Smooth muscle cell (in vitro differentiated cells): ENCODE results near the gene CHIC2. TPM values are rescaled to one million over a fixed set of nuclear protein-coding genes. Genes with fewer than 3 reads are reported as not detected.

Source experiments
- DNase-seq: peaks from one replicate; lab custom pipeline; 2025; ENCODE audit not compliant: unreplicated experiment; lab: John Stamatoyannopoulos, UW
- H2AFZ ChIP-seq: fragments of 200-600 bp; sonication (generic); 2 replicates; pipeline ENCODE4 v1.6.0; 2016; ENCODE audit warnings: antibody characterized with exemption, low read depth, mild to moderate bottlenecking
- H3F3A ChIP-seq: fragments of 200-600 bp; sonication (generic); 2 replicates; pipeline ENCODE4 v1.6.0; 2017; ENCODE audit warnings: antibody characterized with exemption, low read depth
- H3K27ac ChIP-seq: fragments of 200-600 bp; sonication (generic); 2 replicates; pipeline ENCODE4 v1.5.1; 2016; ENCODE audit warnings: low read depth, mild to moderate bottlenecking
- H3K27me3 ChIP-seq: fragments of 200-600 bp; sonication (generic); 2 replicates; pipeline ENCODE4 v1.6.1; 2016; ENCODE audit warnings: low read depth, mild to moderate bottlenecking
- H3K36me3 ChIP-seq: fragments of 200-600 bp; sonication (generic); 2 replicates; pipeline ENCODE4 v1.5.1; 2016; ENCODE audit warnings: low read depth
- H3K4me1 ChIP-seq: fragments of 200-600 bp; sonication (generic); 2 replicates; pipeline ENCODE4 v1.5.1; 2016; ENCODE audit warnings: low read depth
- H3K4me2 ChIP-seq: fragments of 200-600 bp; sonication (generic); 2 replicates; pipeline ENCODE4 v1.6.0; 2016; ENCODE audit warnings: mild to moderate bottlenecking
- H3K4me3 ChIP-seq: fragments of 200-600 bp; sonication (generic); 2 replicates; pipeline ENCODE4 v1.5.1; 2016; ENCODE audit warnings: mild to moderate bottlenecking
- H3K79me2 ChIP-seq: fragments of 200-600 bp; sonication (generic); 2 replicates; pipeline ENCODE4 v1.6.0; 2016; ENCODE audit warnings: low read depth, mild to moderate bottlenecking
- H3K9ac ChIP-seq: fragments of 200-600 bp; sonication (generic); 2 replicates; pipeline ENCODE4 v1.6.0; 2016; ENCODE audit warnings: low read depth
- H3K9me3 ChIP-seq: fragments of 200-600 bp; sonication (generic); replicated peaks from 2 replicates; pipeline ENCODE4 v1.5.1; 2016; ENCODE audit warnings: low read depth
- H4K20me1 ChIP-seq: fragments of 200-600 bp; sonication (generic); 2 replicates; pipeline ENCODE4 v1.6.0; 2016; ENCODE audit warnings: low read depth
- WGBS: methylation state at CpG from one replicate; pipeline ENCODE4 v1.1.7; 2016; ENCODE audit warnings: low lambda C conversion rate; 5-methylcytosine and 5-hydroxymethylcytosine counted together
- polyA plus RNA-seq: library from polyadenylated mRNA; unstranded; fragments of >200 nt; fragmentation: Nextera tagmentation; extraction: Ambion mirVana; gene quantifications from 2 replicates; pipeline ENCODE4 v1.2.1, GENCODE V29; 2016
- total RNA-seq: library from RNA; depleted of rRNA; stranded (reverse); fragments of >200 nt; gene quantifications from 2 replicates; pipeline ENCODE4 v1.2.3, GENCODE V29; 2014
- TF ChIP-seq, protein P1 (sequence below): fragments of 200-600 bp; sonication (generic); IDR thresholded peaks from 2 replicates; pipeline ENCODE4 v1.5.1; 2017; ENCODE audit warnings: borderline replicate concordance, mild to moderate bottlenecking, antibody characterized with exemption; ENCODE audit not compliant: insufficient read depth, poor library complexity, severe bottlenecking

CHIC2 gene
- total and polyA plus RNA-seq, 2 experiments from 2014 or later, result 52.2 to 61.0 TPM

DNA sequence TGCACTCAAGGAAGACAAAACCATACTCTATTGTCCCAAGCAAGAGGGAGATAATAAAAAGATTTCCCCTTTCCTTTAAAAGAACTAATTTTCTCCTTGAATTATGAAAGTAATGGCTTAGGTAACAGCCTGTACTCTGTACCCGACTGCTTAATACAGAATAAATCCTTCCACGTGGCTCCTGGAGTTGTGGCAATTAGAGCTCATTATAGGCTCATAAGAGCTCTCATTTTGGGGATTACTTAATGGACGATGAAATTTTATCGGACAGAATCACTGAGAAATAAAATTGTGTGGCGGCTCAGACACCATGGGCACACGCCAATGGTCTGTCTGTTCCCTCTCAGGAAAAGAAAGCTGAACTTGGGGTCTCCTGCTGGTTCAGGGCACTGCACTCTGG is 32.7 kb upstream of the CHIC2 start:
- Histone ChIP-seq H2AFZ (no peak overlapping the region), H3K27me3 (peaks cover 100% of the 10 kb centered on the region), H4K20me1 (no peaks in the 10 kb centered on the region), H3K36me3 (no peaks in the 10 kb centered on the region), H3F3A (no peaks in the 10 kb centered on the region), H3K9ac (no peak overlapping the region), H3K4me1 (peaks cover 29% of the 10 kb centered on the region), H3K79me2 (no peaks in the 10 kb centered on the region), H3K27ac (no peak overlapping the region), H3K4me3 (no peak overlapping the region), H3K9me3 (no peaks in the 10 kb centered on the region), H3K4me2 (no peak overlapping the region)
- TF ChIP-seq, protein P1, sequence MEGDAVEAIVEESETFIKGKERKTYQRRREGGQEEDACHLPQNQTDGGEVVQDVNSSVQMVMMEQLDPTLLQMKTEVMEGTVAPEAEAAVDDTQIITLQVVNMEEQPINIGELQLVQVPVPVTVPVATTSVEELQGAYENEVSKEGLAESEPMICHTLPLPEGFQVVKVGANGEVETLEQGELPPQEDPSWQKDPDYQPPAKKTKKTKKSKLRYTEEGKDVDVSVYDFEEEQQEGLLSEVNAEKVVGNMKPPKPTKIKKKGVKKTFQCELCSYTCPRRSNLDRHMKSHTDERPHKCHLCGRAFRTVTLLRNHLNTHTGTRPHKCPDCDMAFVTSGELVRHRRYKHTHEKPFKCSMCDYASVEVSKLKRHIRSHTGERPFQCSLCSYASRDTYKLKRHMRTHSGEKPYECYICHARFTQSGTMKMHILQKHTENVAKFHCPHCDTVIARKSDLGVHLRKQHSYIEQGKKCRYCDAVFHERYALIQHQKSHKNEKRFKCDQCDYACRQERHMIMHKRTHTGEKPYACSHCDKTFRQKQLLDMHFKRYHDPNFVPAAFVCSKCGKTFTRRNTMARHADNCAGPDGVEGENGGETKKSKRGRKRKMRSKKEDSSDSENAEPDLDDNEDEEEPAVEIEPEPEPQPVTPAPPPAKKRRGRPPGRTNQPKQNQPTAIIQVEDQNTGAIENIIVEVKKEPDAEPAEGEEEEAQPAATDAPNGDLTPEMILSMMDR, result no peak
- 71% methylated on average over 6 of the region's 6 CpGs for WGBS
- DNase-seq, result no peak

DNA sequence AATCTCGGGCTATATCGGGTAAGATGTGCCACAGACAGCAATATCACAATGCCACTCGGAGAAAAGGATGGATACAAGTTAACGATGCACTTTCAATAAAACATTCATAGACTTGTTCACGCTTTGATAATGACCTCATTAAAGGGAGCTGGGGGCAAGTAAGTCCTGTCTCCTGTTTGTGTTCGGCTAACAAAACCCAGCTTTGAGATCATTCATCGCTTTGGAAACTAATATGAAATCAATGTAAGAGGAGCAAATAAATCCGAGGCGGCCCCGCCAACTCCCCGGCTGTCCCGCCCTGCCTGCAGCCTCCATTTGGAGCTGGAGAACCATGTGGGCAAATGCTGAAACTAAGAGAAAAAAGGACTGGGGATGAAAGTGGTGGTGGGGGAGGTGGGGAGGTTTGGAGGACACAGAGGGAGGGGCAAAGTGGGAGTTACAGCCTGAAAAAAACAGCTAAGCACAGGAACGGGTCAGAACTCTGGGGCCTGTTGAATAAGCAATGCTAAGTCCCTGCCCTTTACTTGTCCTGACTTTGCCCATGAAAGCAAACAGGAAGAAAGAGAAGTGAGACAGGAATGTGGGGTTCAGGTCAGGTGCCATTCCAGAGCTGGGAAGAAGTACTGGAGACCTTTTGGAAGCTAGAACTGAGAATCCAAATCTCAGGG is 32.0 kb upstream of the CHIC2 start:
- peaks cover 94% of the 10 kb centered on the region for H3K27me3 ChIP-seq
- H3K4me3 ChIP-seq, result no peak overlapping the region
- H2AFZ ChIP-seq, result no peak overlapping the region
- no peak overlapping the region for H3K27ac ChIP-seq
- H4K20me1 ChIP-seq, result no peaks in the 10 kb centered on the region
- H3K4me2 ChIP-seq, result no peak overlapping the region
- TF ChIP-seq, protein P1, result no peak
- H3K9me3 ChIP-seq, result no peaks in the 10 kb centered on the region
- no peak overlapping the region for H3K9ac ChIP-seq
- WGBS, result 29% methylated on average over 13 of the region's 13 CpGs
- H3F3A ChIP-seq, result no peaks in the 10 kb centered on the region
- DNase-seq, result no peak
- no peaks in the 10 kb centered on the region for H3K79me2 ChIP-seq
- peaks cover 32% of the 10 kb centered on the region for H3K4me1 ChIP-seq
- no peaks in the 10 kb centered on the region for H3K36me3 ChIP-seq

DNA sequence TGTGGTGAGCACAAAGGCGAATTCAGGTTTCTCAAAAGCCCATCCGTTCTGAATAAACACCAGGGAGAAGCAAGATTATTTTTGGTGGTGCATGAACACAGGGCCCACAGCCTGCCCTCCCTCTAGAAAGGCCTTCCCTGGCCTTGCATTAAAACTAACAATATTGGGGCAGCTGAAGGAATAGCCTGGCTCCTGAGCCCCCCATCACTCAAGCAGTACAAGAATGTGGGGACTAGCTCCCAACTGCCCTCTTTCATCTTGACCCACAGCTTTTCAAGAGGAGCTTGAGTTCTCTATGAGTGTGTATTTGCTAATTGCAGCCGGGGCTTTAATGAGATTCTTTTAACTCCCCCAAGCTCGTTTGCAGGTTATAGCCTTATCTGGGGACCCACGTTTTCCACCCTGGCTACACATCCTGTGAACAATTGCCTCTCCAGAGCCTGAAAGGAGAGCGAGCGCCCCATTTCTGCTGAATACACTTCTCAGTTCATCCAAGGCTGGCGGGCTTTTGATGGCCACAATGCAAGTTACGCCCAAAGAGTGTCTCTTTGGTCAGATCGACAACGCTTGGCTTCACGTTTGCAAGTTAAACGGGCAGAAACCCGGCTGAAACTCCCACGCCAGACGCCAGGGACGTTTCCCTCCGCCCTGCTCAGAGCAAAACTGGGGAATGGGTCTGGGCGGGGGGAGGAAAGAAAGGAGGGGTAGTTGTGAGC is 30.9 kb upstream of the CHIC2 start:
- WGBS, result 20% methylated on average over 17 of the region's 19 CpGs
- H3K4me1 ChIP-seq, result peaks cover 26% of the 10 kb centered on the region
- H3K27me3 ChIP-seq, result peaks cover 82% of the 10 kb centered on the region
- DNase-seq, result no peak
- no peaks in the 10 kb centered on the region for H3K79me2 ChIP-seq
- no peak overlapping the region for H3K9ac ChIP-seq
- TF ChIP-seq, protein P1, result no peak
- H3K36me3 ChIP-seq, result no peaks in the 10 kb centered on the region
- no peaks in the 10 kb centered on the region for H3K9me3 ChIP-seq
- no peak overlapping the region for H2AFZ ChIP-seq
- no peak overlapping the region for H3K27ac ChIP-seq
- no peaks in the 10 kb centered on the region for H4K20me1 ChIP-seq
- H3F3A ChIP-seq, result no peaks in the 10 kb centered on the region
- no peak overlapping the region for H3K4me2 ChIP-seq
- H3K4me3 ChIP-seq, result no peak overlapping the region

DNA sequence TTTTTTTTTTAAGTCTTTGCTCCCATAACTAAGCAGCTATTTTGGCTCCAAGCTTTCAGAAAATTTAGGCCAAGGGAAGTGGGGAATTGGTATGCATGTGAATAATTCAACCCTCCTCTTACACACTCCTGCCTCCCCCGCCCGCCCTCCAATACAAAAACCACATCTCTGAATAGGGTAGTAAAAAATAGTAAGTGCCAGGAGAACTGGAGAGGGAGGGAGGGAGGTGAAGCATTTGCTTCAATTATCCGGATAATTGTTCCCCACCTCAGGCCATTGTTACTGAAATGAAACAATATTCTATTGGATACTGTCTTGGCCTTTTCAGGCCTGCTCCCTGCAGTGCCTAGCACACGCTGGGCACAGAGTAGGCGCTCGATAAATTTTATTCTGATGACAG is 30.0 kb upstream of the CHIC2 start:
- DNase-seq, result no peak
- TF ChIP-seq, protein P1, result no peak

More for the DNA sequence above, 30.0 kb upstream of the CHIC2 start:
- no peak overlapping the region for H2AFZ ChIP-seq
- H3F3A ChIP-seq, result no peaks in the 10 kb centered on the region
- peaks cover 74% of the 10 kb centered on the region for H3K27me3 ChIP-seq
- H3K36me3 ChIP-seq, result no peaks in the 10 kb centered on the region
- H3K9me3 ChIP-seq, result no peaks in the 10 kb centered on the region
- peaks cover 19% of the 10 kb centered on the region for H3K4me1 ChIP-seq
- H3K4me2 ChIP-seq, result no peak overlapping the region
- H3K79me2 ChIP-seq, result no peaks in the 10 kb centered on the region
- no peak overlapping the region for H3K4me3 ChIP-seq
- 63% methylated on average over 6 of the region's 6 CpGs for WGBS
- H3K9ac ChIP-seq, result no peak overlapping the region
- no peak overlapping the region for H3K27ac ChIP-seq
- no peaks in the 10 kb centered on the region for H4K20me1 ChIP-seq
